BJ (cell line): Measurements from ENCODE around the gene SPHK1. TPM values are rescaled to one million over a fixed set of nuclear protein-coding genes. Genes with fewer than 3 reads are reported as not detected.

Experiments used
- CTCF ChIA-PET: fragments of 350-600 bp; formaldehyde crosslinking; extraction: SDS; loops from one replicate; lab custom pipeline; 2021; ENCODE audit warnings: antibody characterized with exemption, inconsistent platforms; lab: Yijun Ruan, JAX
- POLR2A ChIA-PET: fragments of 300-600 bp; sonication (Branson Sonifier 250); formaldehyde crosslinking; extraction: SDS; loops from one replicate; lab custom pipeline; 2021; ENCODE audit warnings: antibody characterized with exemption; lab: Charles Lee
- DNase-seq: peaks from one replicate; pipeline ENCODE4 v3.0.0-alpha.2; 2011; ENCODE audit warnings: low read depth
- H3K27me3 ChIP-seq: 2 replicates; pipeline ENCODE4 v1.6.0; 2011; ENCODE audit warnings: low read length; ENCODE audit not compliant: control insufficient read depth, insufficient read depth
- H3K36me3 ChIP-seq: 2 replicates; pipeline ENCODE4 v1.5.1; 2011; ENCODE audit warnings: low read length; ENCODE audit not compliant: control insufficient read depth, insufficient read depth
- H3K4me3 ChIP-seq: 2 replicates; pipeline ENCODE4 v1.5.1; 2011; ENCODE audit warnings: low read depth, mild to moderate bottlenecking, control low read depth, low read length
- CTCF ChIP-seq: IDR thresholded peaks from 2 replicates; pipeline ENCODE4 v1.5.1; 2011; ENCODE audit warnings: low read depth, mild to moderate bottlenecking, control low read depth, inconsistent platforms, low read length, moderate library complexity; ENCODE audit not compliant: insufficient read depth
- polyA plus RNA-seq: library from polyadenylated mRNA; depleted of rRNA; stranded (reverse); fragments of >200 nt; gene quantifications from 2 replicates; pipeline ENCODE4 v1.2.3, GENCODE V29; 2011; rRNA removed
- small RNA-seq: library from RNA; depleted of rRNA; stranded (forward); fragments of <200 nt; gene quantifications from one replicate; pipeline ENCODE3, GENCODE V24; 2012; ENCODE audit warnings: low replicate concordance, low read depth; ENCODE audit not compliant: insufficient read length

The SPHK1 gene
- polyA plus RNA-seq, 1 experiment = 57.8 TPM

GRCh38 chr17:76432712-76433336, 48.4 kb downstream of the SPHK1 start:
- H3K27me3 ChIP-seq = no peaks in the 10 kb centered on the region
- ChIA-PET POLR2A (no interaction called here), CTCF (no interaction called here)
- H3K36me3 ChIP-seq = no peaks in the 10 kb centered on the region
- DNase-seq = no peak
- TF ChIP-seq CTCF = peak; percentile 35
- no peak overlapping the region for H3K4me3 ChIP-seq

- Histone ChIP-seq H3K27me3 (no peaks in the 10 kb centered on the region), H3K36me3 (no peaks in the 10 kb centered on the region), H3K4me3 (no peak overlapping the region)
- no peak for DNase-seq
- TF ChIP-seq CTCF = no peak
- ChIA-PET CTCF (interaction anchor here (1.0 kb wide), 1 partner anchor 9 kb away, joined by 3 read pairs; no protein-coding TSS in a partner anchor), POLR2A (no interaction called here)
Observed at GRCh38 chr17:76433693-76434092, 49.3 kb downstream of the SPHK1 start.

GRCh38 chr17:76434870-76435269, 50.5 kb downstream of the SPHK1 start:
- Histone ChIP-seq H3K27me3 (no peaks in the 10 kb centered on the region), H3K4me3 (no peak overlapping the region), H3K36me3 (no peaks in the 10 kb centered on the region)
- no peak for DNase-seq
- CTCF ChIA-PET = interaction anchor here (1.0 to 1.8 kb wide), 5 partner anchors 8 to 37 kb away, joined by 3 to 7 read pairs (median 5); no protein-coding TSS in a partner anchor
- TF ChIP-seq CTCF = no peak
- POLR2A ChIA-PET = no interaction called here

- ChIA-PET CTCF (interaction anchor here (1.0 to 1.8 kb wide), 4 partner anchors 9 to 38 kb away, joined by 3 to 7 read pairs (median 4); no protein-coding TSS in a partner anchor), POLR2A (no interaction called here)
- H3K36me3 ChIP-seq = no peaks in the 10 kb centered on the region
- no peak for DNase-seq
- H3K4me3 ChIP-seq = no peak overlapping the region
- H3K27me3 ChIP-seq = no peaks in the 10 kb centered on the region
- TF ChIP-seq CTCF = no peak
Observed at GRCh38 chr17:76435751-76436150, 51.3 kb downstream of the SPHK1 start.

Small RNA genes lying within 50 kb of the gene (small RNA-seq; reads per million reads assigned to genes)
- gene RNU6-24P = not detected

Other genes with a start within 250 kb of the SPHK1 start
- gene FOXJ1, start 243.4 kb upstream of the SPHK1 start, polyA plus RNA-seq = not detected in 2 replicates
- 0.13 and 0.50 TPM in 2 replicates for gene RNF157, start 144.1 kb upstream of the SPHK1 start, polyA plus RNA-seq
- 35.0 and 50.7 TPM in 2 replicates for gene UBALD2, start 119.3 kb upstream of the SPHK1 start, polyA plus RNA-seq
- 2.1 and 3.4 TPM in 2 replicates for gene QRICH2, start 76.3 kb upstream of the SPHK1 start, polyA plus RNA-seq
- gene PRPSAP1, start 30.7 kb upstream of the SPHK1 start, polyA plus RNA-seq = 68.5 and 72.8 TPM in 2 replicates
- 7.0 and 11.1 TPM in 2 replicates for gene UBE2O, start 68.5 kb downstream of the SPHK1 start, polyA plus RNA-seq
- gene AANAT, start 83.0 kb downstream of the SPHK1 start, polyA plus RNA-seq = not detected in 2 replicates
- gene RHBDF2, start 116.8 kb downstream of the SPHK1 start, polyA plus RNA-seq = 6.4 and 8.9 TPM in 2 replicates
- 1.1 and 1.4 TPM in 2 replicates for gene CYGB, start 153.1 kb downstream of the SPHK1 start, polyA plus RNA-seq
- gene PRCD, start 155.4 kb downstream of the SPHK1 start, polyA plus RNA-seq = 0.21 TPM in 1 of 2 replicates, not detected in the other
- 0.72 and 0.89 TPM in 2 replicates for gene ST6GALNAC2, start 201.3 kb downstream of the SPHK1 start, polyA plus RNA-seq